GM12878 (cell line): ENCODE results near the gene JUND. TPM values are rescaled to one million over a fixed set of nuclear protein-coding genes. Genes with fewer than 3 reads are reported as not detected.

Source experiments
- ATAC-seq: fragments of 200-7000 bp; cut with Tn5 transposase; 3 replicates; pipeline ENCODE4 v1.9.1; 2020; ENCODE audit warnings: mild to moderate bottlenecking, moderate library complexity
- BruUV-seq: library from RNA; stranded (reverse); fragments of 400-500 nt; replicated peaks from 2 replicates; lab custom pipeline; 2021; lab: Mats Ljungman, UMichigan
- CTCF ChIA-PET: fragments of 300-600 bp; sonication (Branson Sonifier 250); formaldehyde crosslinking; extraction: SDS; loops from one replicate; lab custom pipeline; 2021; ENCODE audit warnings: inconsistent platforms; lab: Yijun Ruan, JAX
- POLR2A ChIA-PET: fragments of 350-600 bp; formaldehyde crosslinking; extraction: SDS; loops from one replicate; lab custom pipeline; 2021; ENCODE audit warnings: inconsistent platforms; lab: Charles Lee
- RAD21 ChIA-PET: fragments of 300-600 bp; sonication (Branson Sonifier 250); formaldehyde crosslinking; loops from one replicate; lab custom pipeline; 2023; ENCODE audit warnings: antibody characterized with exemption; ENCODE audit not compliant: unreplicated experiment; lab: Charles Lee
- SMC1A ChIA-PET: fragments of 300-600 bp; sonication (Branson Sonifier 250); formaldehyde crosslinking; loops from one replicate; lab custom pipeline; 2023; ENCODE audit not compliant: unreplicated experiment, uncharacterized antibody; lab: Charles Lee
- DNase-seq: peaks from one replicate; pipeline ENCODE4 v3.0.0-alpha.2; 2011; ENCODE audit warnings: low read depth, low spot score
- FAIRE-seq: peaks from 3 replicates; lab custom pipeline; 2011; peaks lifted over from hg19 to GRCh38; lab: Jason Lieb, UNC
- H2AFZ ChIP-seq: 2 replicates; pipeline ENCODE4 v1.6.0; 2011; ENCODE audit warnings: low read depth, low read length, control low read depth; ENCODE audit not compliant: control insufficient read depth
- H3K27ac ChIP-seq: 2 replicates; pipeline ENCODE4 v1.5.1; 2011; ENCODE audit warnings: control low read depth; ENCODE audit not compliant: control insufficient read depth, insufficient read depth
- H3K27me3 ChIP-seq, 2 experiments: replicated peaks in 1 of 2; 2 replicates each; pipeline versions ENCODE4 v1.6.0 to v1.6.1; 2011; ENCODE audit warnings: low read length in 1 of 2; ENCODE audit not compliant: control insufficient read depth in 2 of 2, insufficient read depth in 2 of 2
- H3K36me3 ChIP-seq, 2 experiments: 2 replicates each; pipeline ENCODE4 v1.5.1; 2011; ENCODE audit warnings: low read length in 1 of 2; ENCODE audit not compliant: control insufficient read depth in 2 of 2, insufficient read depth in 2 of 2
- H3K4me1 ChIP-seq: 2 replicates; pipeline ENCODE4 v1.6.1; 2011; ENCODE audit warnings: mild to moderate bottlenecking, low read length, moderate library complexity, mixed read lengths; ENCODE audit not compliant: control insufficient read depth, insufficient read depth
- H3K4me2 ChIP-seq: 2 replicates; pipeline ENCODE4 v1.6.0; 2011; ENCODE audit warnings: control low read depth; ENCODE audit not compliant: control insufficient read depth, insufficient read depth
- H3K4me3 ChIP-seq: fragments of 200-600 bp; sonication (generic); 2 replicates; pipeline ENCODE4 v1.5.1; 2016
- H3K79me2 ChIP-seq: 2 replicates; pipeline ENCODE4 v1.6.0; 2011; ENCODE audit warnings: low read length; ENCODE audit not compliant: control insufficient read depth, insufficient read depth
- H3K9ac ChIP-seq: 2 replicates; pipeline ENCODE4 v1.8.0; 2011; ENCODE audit warnings: low read length, control low read depth, mixed read lengths; ENCODE audit not compliant: control insufficient read depth, insufficient read depth
- H3K9me3 ChIP-seq: replicated peaks from 3 replicates; pipeline ENCODE4 v1.5.1; 2011; ENCODE audit warnings: mild to moderate bottlenecking, low read length; ENCODE audit not compliant: control insufficient read depth, insufficient read depth
- H4K20me1 ChIP-seq: 2 replicates; pipeline ENCODE4 v1.6.0; 2011; ENCODE audit not compliant: control insufficient read depth, insufficient read depth
- BCL11A ChIP-seq: IDR thresholded peaks from 2 replicates; pipeline ENCODE4 v1.6.1; 2011; ENCODE audit warnings: low read depth, low read length
- CBFB ChIP-seq: IDR thresholded peaks from 2 replicates; pipeline ENCODE4 v1.6.1; 2016; ENCODE audit warnings: antibody characterized with exemption, low read depth
- CEBPB ChIP-seq, 2 experiments: fragments of 150-350 bp in 1 of 2; IDR thresholded peaks; 2 replicates each; pipeline ENCODE4 v1.6.1; 2012 to 2014; ENCODE audit warnings: low read depth in 2 of 2, low read length in 2 of 2, borderline replicate concordance in 1 of 2, inconsistent platforms in 1 of 2
- CREB1 ChIP-seq: IDR thresholded peaks from 2 replicates; pipeline ENCODE4 v1.6.1; 2012; ENCODE audit warnings: low read depth, mild to moderate bottlenecking, inconsistent platforms
- DPF2 ChIP-seq: fragments of 450-650 bp; IDR thresholded peaks from 2 replicates; pipeline ENCODE4 v1.6.1; 2017; ENCODE audit warnings: mild to moderate bottlenecking
- ETV6 ChIP-seq, 2 experiments: fragments of 450-650 bp in 1 of 2; IDR thresholded peaks in 1 of 2; conservative IDR thresholded peaks in 1 of 2; 2 replicates each; pipeline ENCODE4 v1.6.1; 2014; ENCODE audit warnings: antibody characterized with exemption in 1 of 2, borderline replicate concordance in 1 of 2, low read depth in 1 of 2, mild to moderate bottlenecking in 1 of 2, moderate library complexity in 1 of 2
- IKZF1 ChIP-seq: fragments of 450-650 bp; conservative IDR thresholded peaks from 2 replicates; pipeline ENCODE4 v1.6.1; 2017; ENCODE audit warnings: antibody characterized with exemption, mild to moderate bottlenecking
- JUND ChIP-seq: IDR thresholded peaks from 2 replicates; pipeline ENCODE4 v1.6.1; 2012; ENCODE audit warnings: low read depth, mild to moderate bottlenecking, low read length, improper control_type of control experiment, moderate library complexity
- MLLT1 ChIP-seq: fragments of 450-650 bp; IDR thresholded peaks from 2 replicates; pipeline ENCODE4 v1.6.1; 2016; ENCODE audit warnings: mild to moderate bottlenecking
- MTA2 ChIP-seq: fragments of 450-650 bp; IDR thresholded peaks from 2 replicates; pipeline ENCODE4 v1.6.1; 2016; ENCODE audit warnings: low read depth, mild to moderate bottlenecking, moderate library complexity
- NBN ChIP-seq: fragments of 450-650 bp; IDR thresholded peaks from 2 replicates; pipeline ENCODE4 v1.6.1; 2016
- NFYB ChIP-seq: IDR thresholded peaks from 2 replicates; pipeline ENCODE4 v1.6.1; 2011; ENCODE audit warnings: low read depth, mild to moderate bottlenecking, low read length, improper control_type of control experiment, moderate library complexity; ENCODE audit not compliant: insufficient read depth
- NR2C1 ChIP-seq: fragments of 450-650 bp; IDR thresholded peaks from 2 replicates; pipeline ENCODE4 v1.6.1; 2017; ENCODE audit warnings: antibody characterized with exemption, mild to moderate bottlenecking, moderate library complexity
- RCOR1 ChIP-seq: conservative IDR thresholded peaks from 2 replicates; pipeline ENCODE4 v1.6.1; 2012; ENCODE audit warnings: low read depth, low read length, improper control_type of control experiment
- SMARCA5 ChIP-seq: fragments of 450-650 bp; IDR thresholded peaks from 2 replicates; pipeline ENCODE4 v1.6.1; 2017; ENCODE audit warnings: mild to moderate bottlenecking
- ZNF217 ChIP-seq: fragments of 450-650 bp; IDR thresholded peaks from 2 replicates; pipeline ENCODE4 v1.6.1; 2017; ENCODE audit warnings: antibody characterized with exemption, mild to moderate bottlenecking
- WGBS: methylation state at CpG from one replicate; pipeline ENCODE4 v1.1.6; 2016; ENCODE audit warnings: low lambda C conversion rate; ENCODE audit not compliant: insufficient replicate concordance, insufficient coverage; ENCODE audit errors: missing lambda C conversion rate; 5-methylcytosine and 5-hydroxymethylcytosine counted together
- in situ Hi-C: fragments of 300-500 bp; cut with MboI; formaldehyde crosslinking; loops from 9 replicates; pipeline ENCODE4 v1.14.3; 2018; ENCODE audit warnings: mixed read lengths
- intact Hi-C: fragments of 100-400 bp; cut with micrococcal nuclease; formaldehyde crosslinking; loops from one replicate; pipeline ENCODE4 v1.14.2; 2022; ENCODE audit not compliant: unreplicated experiment
- polyA plus RNA-seq, 11 experiments: library from polyadenylated mRNA; depleted of rRNA in 4 of 11; unstranded in 6 of 11; stranded (reverse) in 5 of 11; fragments of >200 nt; fragmentation: Nextera tagmentation in 4 of 11; fragmentation: Illumina TruSeq in 1 of 11; extraction: Ambion mirVana in 4 of 11; extraction: Trizol in 1 of 11; gene quantifications; 1 replicate in 1 of 11; 2 replicates in 10 of 11; pipeline versions ENCODE4 v1.2.1 to v1.2.3, GENCODE V29; 2011 to 2016; ENCODE audit warnings: inconsistent platforms in 2 of 11, missing spikeins in 2 of 11, low read depth in 1 of 11
- total RNA-seq, 4 experiments: library from RNA; depleted of rRNA in 3 of 4; stranded (reverse); fragments of >200 nt in 3 of 4; fragmentation: Illumina TruSeq in 1 of 4; extraction: Trizol in 1 of 4; gene quantifications; 2 replicates each; pipeline versions ENCODE4 v1.2.1 to v1.2.3, GENCODE V29; 2013 to 2021
- TF ChIP-seq, protein P1 (sequence below): IDR thresholded peaks from 2 replicates; pipeline ENCODE4 v1.6.1; 2012; ENCODE audit warnings: low read length, inconsistent platforms
- TF ChIP-seq, protein P2 (sequence below): fragments of 450-650 bp; IDR thresholded peaks from 2 replicates; pipeline ENCODE4 v1.6.1; 2017; ENCODE audit warnings: low read depth, mild to moderate bottlenecking, moderate library complexity

Gene JUND
- total and polyA plus RNA-seq, 10 of the 15 experiments (the other 5 are each of a cell fraction or from before 2014, with no cell fraction given), result 7.4 to 164 (median 18.8) TPM

DNA sequence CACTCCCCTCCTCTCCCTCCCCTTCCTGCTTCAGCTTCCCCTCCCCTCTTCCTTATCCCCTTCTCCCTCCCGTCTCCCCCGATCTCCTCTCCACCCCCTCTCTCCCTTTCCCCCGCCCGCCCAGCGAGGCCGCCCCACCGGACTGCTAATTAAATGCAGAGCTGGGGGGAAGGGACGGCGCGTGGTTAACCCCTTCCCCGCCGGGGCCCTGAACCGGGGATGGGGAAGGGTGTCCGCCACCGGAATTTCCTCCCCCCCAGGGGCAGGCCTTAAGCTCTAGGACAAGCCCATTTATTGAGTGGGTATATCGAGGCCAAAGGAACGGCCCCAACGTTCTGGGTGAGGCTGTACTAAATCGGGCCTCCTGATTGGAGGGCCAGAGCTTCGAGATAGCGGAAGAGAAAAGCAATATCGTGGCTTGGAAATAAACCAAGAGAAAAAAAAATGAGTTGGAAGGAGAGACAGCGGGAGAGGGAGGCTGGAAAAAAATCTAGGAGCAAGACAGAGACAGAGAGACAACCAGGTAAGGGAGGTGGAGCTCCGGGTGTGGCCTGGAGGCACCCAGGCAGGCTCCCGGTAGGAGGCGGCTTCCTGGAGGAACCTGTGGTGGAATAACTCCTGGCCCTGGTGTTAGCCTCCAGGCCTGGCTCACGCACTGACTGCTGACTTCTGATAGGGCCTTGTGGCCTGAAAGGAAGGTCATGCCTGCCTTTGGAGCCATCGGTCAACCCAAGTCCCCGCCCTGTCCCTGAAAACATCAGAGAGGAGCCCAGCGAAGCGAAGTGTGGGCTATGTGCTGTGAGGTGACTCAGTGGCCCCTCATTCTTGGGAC lies 11.6 kb upstream of the JUND start:
- BruUV-seq, result TSS peak; percentile 82
- Histone ChIP-seq H3K4me1 (peaks cover 32% of the 10 kb centered on the region), H3K36me3 (no peaks in the 10 kb centered on the region), H4K20me1 (no peaks in the 10 kb centered on the region), H3K27me3 (no peaks in the 10 kb centered on the region; a peak in 1 of 4 replicates), H3K4me2 (peak overlapping the region; percentile 99), H3K9me3 (no peaks in the 10 kb centered on the region; the same call in 2 of the 3 replicates), H3K27ac (peak overlapping the region; percentile 96), H3K4me3 (peak overlapping the region; percentile 96), H3K9ac (peak overlapping the region; percentile 93), H2AFZ (peak overlapping the region; percentile 61), H3K79me2 (peaks cover 5% of the 10 kb centered on the region)
- CTCF ChIA-PET, result interaction anchor here (1.8 to 4.5 kb wide), 5 partner anchors 9 to 35 kb away, joined by 10 to 81 read pairs (median 18); partner anchors contain the start of genes JUND and LSM4
- in situ Hi-C loops (no loop called here), intact Hi-C loops (loop anchor here (1.0 kb wide), 1 partner anchor 30 kb away; the partner anchor contains the start of gene LSM4)
- SMC1A ChIA-PET, result interaction anchor here (0.6 to 4.3 kb wide), 8 partner anchors 9 to 128 kb away, joined by 3 to 58 read pairs (median 10); partner anchors contain the start of genes JUND and LSM4
- FAIRE-seq, result no peak
- no peak for DNase-seq
- RAD21 ChIA-PET, result interaction anchor here (0.6 to 5.8 kb wide), 15 partner anchors 9 to 127 kb away, joined by 3 to 136 read pairs (median 3); partner anchors contain the start of genes JUND, LSM4 and RAB3A
- POLR2A ChIA-PET, result interaction anchor here (0.6 to 5.8 kb wide), 13 partner anchors 9 to 126 kb away, joined by 3 to 172 read pairs (median 6); partner anchors contain the start of genes JUND, LSM4 and SSBP4
- peak; percentile 31 for ATAC-seq
- WGBS, result 31% methylated on average over 24 of the region's 31 CpGs
- 0 out of 2 replicates have a peak, but pooled peaks have one; percentile 13 for TF ChIP-seq BCL11A
- no peak for TF ChIP-seq JUND
- TF ChIP-seq SMARCA5, result peak; percentile 40
- 0 out of 2 replicates have a peak, but pooled peaks have one; percentile 29 for TF ChIP-seq CBFB
- TF ChIP-seq IKZF1, result peak; percentile 46
- no peak for TF ChIP-seq ETV6 (conservative IDR thresholded peaks at IDR 0.05 in 1 of 2, IDR thresholded peaks at IDR 0.05 in 1 of 2; ENCODE audit: borderline replicate concordance in 1 of 2, low read depth in 1 of 2)
- TF ChIP-seq, protein P1, sequence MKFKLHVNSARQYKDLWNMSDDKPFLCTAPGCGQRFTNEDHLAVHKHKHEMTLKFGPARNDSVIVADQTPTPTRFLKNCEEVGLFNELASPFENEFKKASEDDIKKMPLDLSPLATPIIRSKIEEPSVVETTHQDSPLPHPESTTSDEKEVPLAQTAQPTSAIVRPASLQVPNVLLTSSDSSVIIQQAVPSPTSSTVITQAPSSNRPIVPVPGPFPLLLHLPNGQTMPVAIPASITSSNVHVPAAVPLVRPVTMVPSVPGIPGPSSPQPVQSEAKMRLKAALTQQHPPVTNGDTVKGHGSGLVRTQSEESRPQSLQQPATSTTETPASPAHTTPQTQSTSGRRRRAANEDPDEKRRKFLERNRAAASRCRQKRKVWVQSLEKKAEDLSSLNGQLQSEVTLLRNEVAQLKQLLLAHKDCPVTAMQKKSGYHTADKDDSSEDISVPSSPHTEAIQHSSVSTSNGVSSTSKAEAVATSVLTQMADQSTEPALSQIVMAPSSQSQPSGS, result no peak
- no peak for TF ChIP-seq DPF2
- TF ChIP-seq MLLT1, result no peak; the same call in 1 of the 2 replicates
- TF ChIP-seq MTA2, result 0 out of 2 replicates have a peak, but pooled peaks have one; percentile 37
- peak; percentile 32 for TF ChIP-seq NBN
- no peak for TF ChIP-seq CEBPB (IDR thresholded peaks at IDR 0.05; ENCODE audit: borderline replicate concordance in 1 of 2, low read depth in 2 of 2, low read length in 2 of 2)
- TF ChIP-seq NFYB, result peak; percentile 64
- TF ChIP-seq ZNF217, result peak; percentile 61; the same call in 1 of the 2 replicates
- no peak for TF ChIP-seq NR2C1
- 0 out of 2 replicates have a peak, but pooled peaks have one; percentile 7 for TF ChIP-seq CREB1
- 0 out of 2 replicates have a peak, but pooled peaks have one; percentile 15 for TF ChIP-seq RCOR1
- TF ChIP-seq, protein P2, sequence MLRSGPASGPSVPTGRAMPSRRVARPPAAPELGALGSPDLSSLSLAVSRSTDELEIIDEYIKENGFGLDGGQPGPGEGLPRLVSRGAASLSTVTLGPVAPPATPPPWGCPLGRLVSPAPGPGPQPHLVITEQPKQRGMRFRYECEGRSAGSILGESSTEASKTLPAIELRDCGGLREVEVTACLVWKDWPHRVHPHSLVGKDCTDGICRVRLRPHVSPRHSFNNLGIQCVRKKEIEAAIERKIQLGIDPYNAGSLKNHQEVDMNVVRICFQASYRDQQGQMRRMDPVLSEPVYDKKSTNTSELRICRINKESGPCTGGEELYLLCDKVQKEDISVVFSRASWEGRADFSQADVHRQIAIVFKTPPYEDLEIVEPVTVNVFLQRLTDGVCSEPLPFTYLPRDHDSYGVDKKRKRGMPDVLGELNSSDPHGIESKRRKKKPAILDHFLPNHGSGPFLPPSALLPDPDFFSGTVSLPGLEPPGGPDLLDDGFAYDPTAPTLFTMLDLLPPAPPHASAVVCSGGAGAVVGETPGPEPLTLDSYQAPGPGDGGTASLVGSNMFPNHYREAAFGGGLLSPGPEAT, result 0 out of 2 replicates have a peak, but pooled peaks have one; percentile 13
